ENCODE results near the gene CSKMT.

The CSKMT gene

GRCh38 chr11:62715150-62716130 is 50.3 kb downstream of the CSKMT start:
- no peak for DNase-seq (ENCODE audit: extremely low read depth in 1 of 2, low read depth in 1 of 2)

GRCh38 chr11:62716206-62716605 is 51.1 kb downstream of the CSKMT start:
- DNase-seq (ENCODE audit: extremely low read depth in 1 of 2, low read depth in 1 of 2) = no peak

GRCh38 chr11:62716816-62717215 is 51.7 kb downstream of the CSKMT start:
- no peak for DNase-seq (ENCODE audit: extremely low read depth in 1 of 2, low read depth in 1 of 2)
